ENCODE data around the gene PROSER3.
"Not testable (repeated sequence)": the region's sequence is repeated elsewhere in the genome, so short reads cannot be mapped to it uniquely, and the experiment has no call there.

Gene PROSER3

GRCh38 chr19:35795564-35795963 lies 37.6 kb downstream of the PROSER3 start:
- not testable (repeated sequence) for DNase-seq

- DNase-seq, result no peak
These were observed 38.9 kb downstream of the PROSER3 start for GRCh38 chr19:35796645-35797542.

- DNase-seq, result no peak
These were observed 39.7 kb downstream of the PROSER3 start for GRCh38 chr19:35797663-35798062.

- DNase-seq, result no peak
These were observed 43.9 kb downstream of the PROSER3 start for GRCh38 chr19:35801828-35802227.

- DNase-seq, result no peak
These were observed 47.6 kb downstream of the PROSER3 start for GRCh38 chr19:35805526-35806102.

- DNase-seq, result no peak
These were observed 48.6 kb downstream of the PROSER3 start for GRCh38 chr19:35806597-35806996.

- DNase-seq, result no peak
These were observed 49.7 kb downstream of the PROSER3 start for GRCh38 chr19:35807633-35808032.

GRCh38 chr19:35811317-35812219 lies 53.6 kb downstream of the PROSER3 start:
- DNase-seq, result no peak

- DNase-seq, result no peak
These were observed 54.5 kb downstream of the PROSER3 start, which contains the start of gene PRODH2 for GRCh38 chr19:35812220-35813042. TSS of gene PRODH2 (minus strand) at chr19:35812845. CDS start at chr19:35812805, 40 bp downstream.

GRCh38 chr19:35813043-35813890 lies 55.3 kb downstream of the PROSER3 start:
- no peak for DNase-seq

- no peak for DNase-seq
These were observed 58.3 kb downstream of the PROSER3 start for GRCh38 chr19:35816262-35816661.

- no peak for DNase-seq
These were observed 58.9 kb downstream of the PROSER3 start for GRCh38 chr19:35816846-35817245.

- DNase-seq, result no peak
These were observed 60.5 kb downstream of the PROSER3 start for GRCh38 chr19:35818445-35818844.
